Stimulated activated CD4-positive, alpha-beta T cell treated with anti-CD3 and anti-CD28 coated beads, Interleukin-2, amount 100 ng/mL, for 4 hours (primary cell): ENCODE data around the gene KIT.
"Not testable (repeated sequence)": the region's sequence is repeated elsewhere in the genome, so short reads cannot be mapped to it uniquely, and the experiment has no call there.

Experiments used
- DNase-seq: peaks from one replicate; pipeline ENCODE4 v3.0.0-alpha.2; 2020; ENCODE audit warnings: low read depth

Gene KIT

GRCh38 chr4:54657551-54658251, at the start of gene KIT:
TSS of gene KIT (plus strand) at chr4:54657957. CDS start at chr4:54658015, 58 bp downstream.
- no peak for DNase-seq

- no peak for DNase-seq
These were observed 48.4 kb upstream of the KIT start for GRCh38 chr4:54609310-54609709.

- no peak for DNase-seq
These were observed 43.6 kb upstream of the KIT start for GRCh38 chr4:54614149-54614548.

- DNase-seq, result no peak
These were observed 37.0 kb upstream of the KIT start for GRCh38 chr4:54620773-54621172.

GRCh38 chr4:54625391-54625790, 32.4 kb upstream of the KIT start:
- no peak for DNase-seq

GRCh38 chr4:54626113-54626512, 31.6 kb upstream of the KIT start:
- no peak for DNase-seq

- DNase-seq, result no peak
These were observed 25.2 kb upstream of the KIT start for GRCh38 chr4:54632537-54632936.

GRCh38 chr4:54633102-54633740, 24.5 kb upstream of the KIT start:
- not testable (repeated sequence) for DNase-seq

- DNase-seq, result no peak
These were observed 22.4 kb upstream of the KIT start for GRCh38 chr4:54635318-54635717.

- no peak for DNase-seq
These were observed 20.4 kb upstream of the KIT start for GRCh38 chr4:54637325-54637724.

- DNase-seq, result not testable (repeated sequence)
These were observed 16.7 kb upstream of the KIT start for GRCh38 chr4:54641101-54641500.

GRCh38 chr4:54643172-54643571, 14.6 kb upstream of the KIT start:
- DNase-seq, result no peak

GRCh38 chr4:54643958-54644751, 13.6 kb upstream of the KIT start:
- DNase-seq, result no peak

GRCh38 chr4:54645830-54646229, 11.9 kb upstream of the KIT start:
- DNase-seq, result no peak

GRCh38 chr4:54647070-54647469, 10.7 kb upstream of the KIT start:
- no peak for DNase-seq

- no peak for DNase-seq
These were observed 6.7 kb upstream of the KIT start for GRCh38 chr4:54651050-54651449.

- DNase-seq, result no peak
These were observed 3.0 kb upstream of the KIT start for GRCh38 chr4:54654753-54655152.

GRCh38 chr4:54657185-54657550, 589 bp upstream of the KIT start:
- no peak for DNase-seq

GRCh38 chr4:54658252-54659093, 716 bp downstream of the KIT start:
- DNase-seq, result no peak

- no peak for DNase-seq
These were observed 1.6 kb downstream of the KIT start for GRCh38 chr4:54659313-54659712.

GRCh38 chr4:54659749-54660535, 2.2 kb downstream of the KIT start:
- no peak for DNase-seq
